Measurements from ENCODE around the gene RASSF9. TPM values are rescaled to one million over a fixed set of nuclear protein-coding genes. Genes with fewer than 3 reads are reported as not detected.

RASSF9 gene
- total and polyA plus RNA-seq, 10 of the 15 experiments (the other 5 are each of a cell fraction or from before 2014, with no cell fraction given): under 0.01 to 0.10 TPM; not detected in 8

DNA sequence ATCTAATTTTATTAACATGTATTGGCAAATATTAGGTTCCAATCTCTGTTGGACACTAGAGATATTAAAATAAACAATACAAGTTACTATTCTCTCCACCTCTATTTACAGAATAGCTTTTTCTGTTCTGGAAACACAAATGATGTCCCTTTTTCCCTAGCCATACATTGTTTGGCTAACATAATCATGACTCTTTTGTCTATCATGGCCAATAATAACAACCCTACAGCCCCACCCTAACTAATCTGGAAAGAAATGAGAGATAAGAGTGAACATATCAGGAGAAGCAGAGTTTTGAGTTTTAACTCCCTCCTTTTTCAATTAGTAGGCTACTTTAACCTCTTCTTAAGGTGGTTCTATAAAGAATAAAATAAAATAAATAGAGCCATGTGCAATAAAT, 40.2 kb downstream of the RASSF9 start:
- no TSS peak for BruUV-seq (replicated peaks)
- intact Hi-C loops (cut with micrococcal nuclease; ENCODE audit: unreplicated experiment): no loop called here
- no peak overlapping the region for H2AFZ ChIP-seq (ENCODE audit: control insufficient read depth, low read depth, low read length)
- no peak overlapping the region for H3K4me2 ChIP-seq (ENCODE audit: control insufficient read depth, insufficient read depth)
- RAD21 ChIA-PET (ENCODE audit: unreplicated experiment): no interaction called here
- CTCF ChIA-PET: interaction anchor here (0.7 kb wide), 1 partner anchor 70 kb away, joined by 3 read pairs; no protein-coding TSS in a partner anchor
- no peaks in the 10 kb centered on the region for H3K36me3 ChIP-seq (ENCODE audit: control insufficient read depth in 2 of 2, insufficient read depth in 2 of 2, low read length in 1 of 2)
- ATAC-seq: no peak
- POLR2A ChIA-PET: no interaction called here
- H3K4me1 ChIP-seq (ENCODE audit: control insufficient read depth, insufficient read depth, low read length): no peaks in the 10 kb centered on the region
- in situ Hi-C loops (cut with MboI): no loop called here
- no peaks in the 10 kb centered on the region for H3K9me3 ChIP-seq (replicated peaks; ENCODE audit: control insufficient read depth, insufficient read depth, low read length)
- H3K27me3 ChIP-seq (replicated peaks in 1 of 2; ENCODE audit: control insufficient read depth in 2 of 2, insufficient read depth in 2 of 2, low read length in 1 of 2): no peaks in the 10 kb centered on the region
- no peak overlapping the region for H3K27ac ChIP-seq (ENCODE audit: control insufficient read depth, insufficient read depth)
- no peak for DNase-seq (ENCODE audit: low read depth, low spot score)
- no peak overlapping the region for H3K9ac ChIP-seq (ENCODE audit: control insufficient read depth, insufficient read depth, low read length)
- no peaks in the 10 kb centered on the region for H4K20me1 ChIP-seq (ENCODE audit: control insufficient read depth, insufficient read depth)
- SMC1A ChIA-PET (ENCODE audit: uncharacterized antibody, unreplicated experiment): no interaction called here
- no peak overlapping the region for H3K4me3 ChIP-seq
- no peaks in the 10 kb centered on the region for H3K79me2 ChIP-seq (ENCODE audit: control insufficient read depth, insufficient read depth, low read length)
- FAIRE-seq: no peak
- TF ChIP-seq MEF2B (IDR thresholded peaks at IDR 0.05; ENCODE audit: partially characterized antibody, poor library complexity, severe bottlenecking): no peak
- TF ChIP-seq WRNIP1 (IDR thresholded peaks at IDR 0.05; ENCODE audit: borderline replicate concordance, low read depth, low read length): no peak
- TF ChIP-seq ZNF384 (IDR thresholded peaks at IDR 0.05; ENCODE audit: borderline replicate concordance, low read depth, low read length): no peak
- TF ChIP-seq DPF2 (IDR thresholded peaks at IDR 0.05): no peak
- no peak for TF ChIP-seq BMI1 (IDR thresholded peaks at IDR 0.05; ENCODE audit: borderline replicate concordance)
- no peak for TF ChIP-seq RCOR1 (conservative IDR thresholded peaks at IDR 0.05; ENCODE audit: low read depth, low read length)
- no peak for TF ChIP-seq SIX5 (IDR thresholded peaks at IDR 0.05; ENCODE audit: low read depth, low read length, severe bottlenecking)
- no peak for TF ChIP-seq HDAC6 (IDR thresholded peaks at IDR 0.05; ENCODE audit: unreplicated experiment)
- TF ChIP-seq HDGF (IDR thresholded peaks at IDR 0.05): no peak
- TF ChIP-seq BRCA1 (IDR thresholded peaks at IDR 0.05; ENCODE audit: low read depth, low read length): no peak

DNA sequence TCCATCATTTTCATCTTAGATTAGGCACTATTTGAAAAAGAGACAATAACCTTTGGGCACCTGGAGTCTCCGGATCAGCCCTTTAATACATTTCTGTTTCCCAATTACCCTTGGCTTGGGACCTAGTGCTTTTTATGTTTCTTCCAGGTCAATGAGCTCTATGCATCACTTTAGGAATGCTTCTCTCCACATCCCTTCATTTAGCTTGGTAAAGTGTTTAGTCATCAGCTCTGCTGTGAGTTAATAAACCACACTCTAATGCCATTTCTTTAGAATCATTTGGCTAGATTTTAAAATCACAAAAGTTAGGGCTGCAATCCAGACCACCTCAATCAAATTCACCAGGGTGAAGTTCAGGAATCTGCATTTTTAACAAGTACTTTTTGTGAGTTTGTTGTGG, 41.7 kb downstream of the RASSF9 start:
- ATAC-seq (no peak), FAIRE-seq (no peak), DNase-seq (ENCODE audit: low read depth, low spot score) (no peak)
- Histone ChIP-seq H3K27me3 (replicated peaks in 1 of 2; ENCODE audit: control insufficient read depth in 2 of 2, insufficient read depth in 2 of 2, low read length in 1 of 2) (no peaks in the 10 kb centered on the region), H3K4me1 (ENCODE audit: control insufficient read depth, insufficient read depth, low read length) (no peaks in the 10 kb centered on the region), H3K36me3 (ENCODE audit: control insufficient read depth in 2 of 2, insufficient read depth in 2 of 2, low read length in 1 of 2) (no peaks in the 10 kb centered on the region), H3K27ac (ENCODE audit: control insufficient read depth, insufficient read depth) (no peak overlapping the region), H2AFZ (ENCODE audit: control insufficient read depth, low read depth, low read length) (no peak overlapping the region), H4K20me1 (ENCODE audit: control insufficient read depth, insufficient read depth) (no peaks in the 10 kb centered on the region), H3K4me2 (ENCODE audit: control insufficient read depth, insufficient read depth) (no peak overlapping the region), H3K4me3 (no peak overlapping the region), H3K9ac (ENCODE audit: control insufficient read depth, insufficient read depth, low read length) (no peak overlapping the region), H3K79me2 (ENCODE audit: control insufficient read depth, insufficient read depth, low read length) (no peaks in the 10 kb centered on the region), H3K9me3 (replicated peaks; ENCODE audit: control insufficient read depth, insufficient read depth, low read length) (no peaks in the 10 kb centered on the region)
- no TSS peak for BruUV-seq (replicated peaks)
- in situ Hi-C loops (cut with MboI) (no loop called here), intact Hi-C loops (cut with micrococcal nuclease; ENCODE audit: unreplicated experiment) (no loop called here)
- TF ChIP-seq YBX1 (IDR thresholded peaks at IDR 0.05): no peak
- no peak for TF ChIP-seq TARDBP (IDR thresholded peaks at IDR 0.05; ENCODE audit: borderline replicate concordance)
- no peak for TF ChIP-seq ZNF622 (IDR thresholded peaks at IDR 0.05)
- TF ChIP-seq HCFC1 (IDR thresholded peaks at IDR 0.05; ENCODE audit: low read length): no peak
- TF ChIP-seq RAD51 (IDR thresholded peaks at IDR 0.05): no peak
- TF ChIP-seq SREBF1 (IDR thresholded peaks at IDR 0.05; ENCODE audit: low read length): no peak
- no peak for TF ChIP-seq SUZ12 (IDR thresholded peaks at IDR 0.05; ENCODE audit: unreplicated experiment)
- RAD21 ChIA-PET (ENCODE audit: unreplicated experiment): no interaction called here
- POLR2A ChIA-PET: no interaction called here
- 8% methylated on average over 1 of the region's 1 CpG for WGBS (ENCODE audit: insufficient coverage, insufficient replicate concordance, low lambda C conversion rate, missing lambda C conversion rate)
- SMC1A ChIA-PET (ENCODE audit: uncharacterized antibody, unreplicated experiment): no interaction called here
- CTCF ChIA-PET: interaction anchor here (1.5 kb wide), 1 partner anchor 126 kb away, joined by 3 read pairs; no protein-coding TSS in a partner anchor
